ENCODE results near the gene GFER. TPM values are rescaled to one million over a fixed set of nuclear protein-coding genes. Genes with fewer than 3 reads are reported as not detected.

The GFER gene
- total and polyA plus RNA-seq, 9 of the 15 experiments (the other 6 are each of a cell fraction or from before 2014, with no cell fraction given), result 4.3 to 53.7 (median 19.8) TPM

DNA sequence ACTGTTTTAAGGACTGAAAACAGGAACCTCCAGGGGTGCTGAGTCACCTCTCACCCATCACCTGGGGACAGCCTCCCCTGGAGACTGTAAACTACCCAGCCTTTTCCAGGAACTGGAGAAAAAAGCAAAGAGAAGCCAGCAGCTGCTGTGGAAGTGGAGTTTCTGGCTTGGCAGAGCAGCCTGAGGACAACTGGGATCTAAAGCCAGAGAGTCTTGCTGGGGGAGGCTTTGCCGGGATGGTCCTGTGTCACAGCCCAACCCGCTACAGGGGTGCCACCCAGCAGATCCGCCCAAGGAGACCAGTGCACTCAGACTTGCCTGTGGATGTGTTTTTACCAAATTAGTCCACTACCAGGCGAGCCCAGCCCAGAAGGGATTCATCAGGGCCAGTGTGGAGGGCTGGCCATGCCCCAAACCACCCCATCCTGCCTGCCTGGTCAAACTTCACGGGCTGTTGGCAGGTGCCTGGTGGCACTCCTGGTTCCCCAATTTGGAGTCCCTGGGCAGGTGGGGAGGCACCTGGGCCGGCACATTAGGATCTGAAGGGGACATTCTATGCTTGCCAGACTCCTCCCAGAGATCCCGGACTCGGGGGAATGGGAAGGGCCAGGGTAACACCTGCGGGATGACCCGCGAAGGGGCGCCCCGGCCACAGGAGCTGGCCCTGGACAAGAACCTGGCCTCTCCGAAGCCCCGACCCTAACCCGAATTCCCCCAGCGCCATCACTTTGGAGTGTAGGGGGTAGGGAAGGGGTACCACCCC is 41.8 kb upstream of the GFER start (continued):
- no peak for TF ChIP-seq HES1 (IDR thresholded peaks at IDR 0.05; ENCODE audit: low read depth)
- no peak for TF ChIP-seq ZBTB26 (CRISPR knock-in tag; IDR thresholded peaks at IDR 0.05)
- TF ChIP-seq RBM22 (IDR thresholded peaks at IDR 0.05; ENCODE audit: low read depth, low read length, poor library complexity, severe bottlenecking), result no peak
- no peak for TF ChIP-seq TFAM (CRISPR knock-in tag; conservative IDR thresholded peaks at IDR 0.05)
- TF ChIP-seq CXXC5 (CRISPR knock-in tag; IDR thresholded peaks at IDR 0.05), result no peak
- no peak for TF ChIP-seq BHLHE40 (IDR thresholded peaks at IDR 0.05; ENCODE audit: low read length)
- TF ChIP-seq ARNT (IDR thresholded peaks at IDR 0.05), result no peak
- TF ChIP-seq, protein P1, sequence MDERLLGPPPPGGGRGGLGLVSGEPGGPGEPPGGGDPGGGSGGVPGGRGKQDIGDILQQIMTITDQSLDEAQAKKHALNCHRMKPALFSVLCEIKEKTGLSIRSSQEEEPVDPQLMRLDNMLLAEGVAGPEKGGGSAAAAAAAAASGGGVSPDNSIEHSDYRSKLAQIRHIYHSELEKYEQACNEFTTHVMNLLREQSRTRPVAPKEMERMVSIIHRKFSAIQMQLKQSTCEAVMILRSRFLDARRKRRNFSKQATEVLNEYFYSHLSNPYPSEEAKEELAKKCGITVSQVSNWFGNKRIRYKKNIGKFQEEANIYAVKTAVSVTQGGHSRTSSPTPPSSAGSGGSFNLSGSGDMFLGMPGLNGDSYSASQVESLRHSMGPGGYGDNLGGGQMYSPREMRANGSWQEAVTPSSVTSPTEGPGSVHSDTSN (CRISPR knock-in tag; IDR thresholded peaks at IDR 0.05; ENCODE audit: low read depth), result 0 out of 2 replicates have a peak, but pooled peaks have one; percentile 13
- TF ChIP-seq, protein P1 (tag; conservative IDR thresholded peaks at IDR 0.05; ENCODE audit: low read depth), result 0 out of 2 replicates have a peak, but pooled peaks have one; percentile 10
- TF ChIP-seq ZNF778 (CRISPR knock-in tag; IDR thresholded peaks at IDR 0.05), result no peak
- TF ChIP-seq HNRNPL (IDR thresholded peaks at IDR 0.05; ENCODE audit: low read depth, low read length), result no peak
- TF ChIP-seq HDAC1 (IDR thresholded peaks at IDR 0.05), result peak in 1 of 2 experiments; percentile 40; a peak in 1 of 4 replicates
- no peak for TF ChIP-seq ZNF655 (CRISPR knock-in tag; IDR thresholded peaks at IDR 0.05)
- no peak for TF ChIP-seq SIRT6 (IDR thresholded peaks at IDR 0.05; ENCODE audit: low read depth, low read length)
- peak; percentile 17; the same call in 1 of the 2 replicates for TF ChIP-seq SMARCC2 (IDR thresholded peaks at IDR 0.05; ENCODE audit: low read depth)
- no peak for TF ChIP-seq RBM17 (IDR thresholded peaks at IDR 0.05; ENCODE audit: borderline replicate concordance, low read depth, low read length)
- TF ChIP-seq KLF10 (CRISPR knock-in tag; IDR thresholded peaks at IDR 0.05), result no peak
- TF ChIP-seq, protein P2, sequence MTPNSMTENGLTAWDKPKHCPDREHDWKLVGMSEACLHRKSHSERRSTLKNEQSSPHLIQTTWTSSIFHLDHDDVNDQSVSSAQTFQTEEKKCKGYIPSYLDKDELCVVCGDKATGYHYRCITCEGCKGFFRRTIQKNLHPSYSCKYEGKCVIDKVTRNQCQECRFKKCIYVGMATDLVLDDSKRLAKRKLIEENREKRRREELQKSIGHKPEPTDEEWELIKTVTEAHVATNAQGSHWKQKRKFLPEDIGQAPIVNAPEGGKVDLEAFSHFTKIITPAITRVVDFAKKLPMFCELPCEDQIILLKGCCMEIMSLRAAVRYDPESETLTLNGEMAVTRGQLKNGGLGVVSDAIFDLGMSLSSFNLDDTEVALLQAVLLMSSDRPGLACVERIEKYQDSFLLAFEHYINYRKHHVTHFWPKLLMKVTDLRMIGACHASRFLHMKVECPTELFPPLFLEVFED (CRISPR knock-in tag; conservative IDR thresholded peaks at IDR 0.05), result no peak
- TF ChIP-seq MCM7 (IDR thresholded peaks at IDR 0.05), result no peak
- no peak for TF ChIP-seq BRD9 (IDR thresholded peaks at IDR 0.05; ENCODE audit: low read depth, partially characterized antibody)
- peak; percentile 81 for TF ChIP-seq BACH1 (tag; IDR thresholded peaks at IDR 0.05)
